ENCODE measurements around the gene DEGS1.

GRCh38 chr1:224168859-224169380 lies 14.1 kb upstream of the DEGS1 start:
- TF ChIP-seq EZH2 (IDR thresholded peaks at IDR 0.05; ENCODE audit: low read length, unreplicated experiment) (no peak), CTCF (conservative IDR thresholded peaks at IDR 0.05; ENCODE audit: low read depth, low read length) (no peak), EZH2phosphoT487 (IDR thresholded peaks at IDR 0.05; ENCODE audit: borderline replicate concordance, low read length) (no peak)

Measured in PC-3 (cell line).